ENCODE measurements around the gene GJB2. TPM values are rescaled to one million over a fixed set of nuclear protein-coding genes. Genes with fewer than 3 reads are reported as not detected.

Gene GJB2
- polyA plus RNA-seq, 2 donors, result 859 to 986 TPM

DNA sequence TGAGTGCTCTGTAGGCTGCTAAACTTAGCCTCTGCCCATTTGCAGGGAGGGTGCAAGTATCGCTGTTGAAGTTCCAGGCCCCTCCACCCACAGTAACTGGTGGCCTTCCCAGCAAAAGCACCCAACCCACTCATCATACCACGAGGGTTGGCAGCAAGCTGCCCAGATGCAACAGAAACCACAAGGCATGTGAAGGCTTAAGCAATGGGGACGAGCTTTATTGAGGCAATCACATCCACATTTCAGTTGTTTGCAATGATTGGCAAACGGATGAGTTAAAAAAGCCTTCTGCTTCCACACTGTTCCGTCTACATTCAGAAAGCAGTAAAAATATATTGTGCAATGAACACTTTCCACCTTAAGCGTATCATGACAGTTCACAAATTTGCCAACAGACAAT is 29.0 kb upstream of the GJB2 start:
- H3K4me3 ChIP-seq (ENCODE audit: low read depth in 1 of 2, low read length in 2 of 2), result no peak overlapping the region
- H3K27ac ChIP-seq (ENCODE audit: low read depth in 2 of 2, low read length in 1 of 2), result no peak overlapping the region
- 75 to 76% methylated on average over 6 of the region's 6 CpGs for WGBS, 2 donors
- H3K27me3 ChIP-seq (ENCODE audit: control insufficient read depth in 1 of 2, insufficient read depth in 2 of 2, low read length in 2 of 2), result no peaks in the 10 kb centered on the region
- H3K4me1 ChIP-seq (ENCODE audit: control insufficient read depth in 2 of 2, insufficient read depth in 2 of 2, low read length in 1 of 2), result no peaks in the 10 kb centered on the region
- H3K36me3 ChIP-seq (ENCODE audit: control insufficient read depth in 2 of 2, insufficient read depth in 2 of 2, low read length in 1 of 2), result peaks cover 0 to 3% of the 10 kb centered on the region in 2 donors
- H3K9me3 ChIP-seq (ENCODE audit: control insufficient read depth in 2 of 2, insufficient read depth in 1 of 2, low read depth in 1 of 2, low read length in 1 of 2), result peaks cover 0 to 4% of the 10 kb centered on the region in 2 donors

- Histone ChIP-seq H3K27me3 (ENCODE audit: control insufficient read depth in 1 of 2, insufficient read depth in 2 of 2, low read length in 2 of 2) (no peaks in the 10 kb centered on the region), H3K4me1 (ENCODE audit: control insufficient read depth in 2 of 2, insufficient read depth in 2 of 2, low read length in 1 of 2) (no peaks in the 10 kb centered on the region), H3K4me3 (ENCODE audit: low read depth in 1 of 2, low read length in 2 of 2) (no peak overlapping the region), H3K9me3 (ENCODE audit: control insufficient read depth in 2 of 2, insufficient read depth in 1 of 2, low read depth in 1 of 2, low read length in 1 of 2) (peaks cover 0 to 4% of the 10 kb centered on the region in 2 donors), H3K36me3 (ENCODE audit: control insufficient read depth in 2 of 2, insufficient read depth in 2 of 2, low read length in 1 of 2) (peaks cover 0 to 3% of the 10 kb centered on the region in 2 donors), H3K27ac (ENCODE audit: low read depth in 2 of 2, low read length in 1 of 2) (no peak overlapping the region)
Measured at GRCh38 chr13:20219577-20219976, 26.8 kb upstream of the GJB2 start.

DNA sequence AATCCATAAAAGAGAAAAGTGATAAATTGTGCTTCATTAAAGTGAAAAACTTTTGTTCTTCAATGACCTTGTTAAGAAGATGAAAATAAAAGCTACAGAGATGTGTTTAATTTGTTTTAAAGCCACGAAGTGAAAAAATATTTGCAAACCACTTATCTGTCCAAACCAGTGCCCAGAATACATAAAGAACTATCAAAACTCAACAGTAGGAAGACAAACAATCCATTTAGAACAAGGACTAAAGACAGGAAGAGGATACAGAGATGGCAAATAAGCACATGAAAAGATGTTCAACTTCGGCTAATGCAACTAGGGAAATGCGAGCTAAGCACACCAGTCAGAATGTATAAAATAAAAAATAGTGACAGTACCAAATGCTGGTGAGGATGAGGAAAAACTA is 24.4 kb upstream of the GJB2 start:
- H3K27me3 ChIP-seq (ENCODE audit: control insufficient read depth in 1 of 2, insufficient read depth in 2 of 2, low read length in 2 of 2), result no peaks in the 10 kb centered on the region
- H3K36me3 ChIP-seq (ENCODE audit: control insufficient read depth in 2 of 2, insufficient read depth in 2 of 2, low read length in 1 of 2), result no peaks in the 10 kb centered on the region
- H3K4me1 ChIP-seq (ENCODE audit: control insufficient read depth in 2 of 2, insufficient read depth in 2 of 2, low read length in 1 of 2), result no peaks in the 10 kb centered on the region
- H3K4me3 ChIP-seq (ENCODE audit: low read depth in 1 of 2, low read length in 2 of 2), result no peak overlapping the region
- 59 to 69% methylated on average over 3 of the region's 3 CpGs for WGBS, 2 donors
- H3K27ac ChIP-seq (ENCODE audit: low read depth in 2 of 2, low read length in 1 of 2), result no peak overlapping the region
- no peaks in the 10 kb centered on the region for H3K9me3 ChIP-seq (ENCODE audit: control insufficient read depth in 2 of 2, insufficient read depth in 1 of 2, low read depth in 1 of 2, low read length in 1 of 2)

DNA sequence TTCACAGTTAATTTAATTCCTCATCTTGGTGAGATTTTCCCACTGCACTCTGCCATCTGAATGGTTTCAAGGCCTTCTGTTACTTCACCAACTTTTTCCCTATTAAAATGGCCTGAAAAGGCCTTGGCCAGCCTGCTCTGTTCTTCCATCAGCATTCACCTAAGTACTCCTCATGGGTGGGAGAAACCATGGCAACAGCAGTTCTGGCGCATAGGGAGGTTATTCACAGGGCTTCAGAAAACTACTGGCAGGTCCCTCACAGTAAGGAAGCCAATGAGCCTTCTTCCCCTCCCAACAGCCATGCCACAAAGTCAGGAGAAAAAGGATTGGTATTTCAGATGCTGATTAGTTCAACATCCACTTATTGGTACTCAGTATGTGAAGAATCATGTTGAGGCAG is 17.2 kb upstream of the GJB2 start:
- Histone ChIP-seq H3K27me3 (ENCODE audit: control insufficient read depth in 1 of 2, insufficient read depth in 2 of 2, low read length in 2 of 2) (no peaks in the 10 kb centered on the region), H3K27ac (ENCODE audit: low read depth in 2 of 2, low read length in 1 of 2) (no peak overlapping the region), H3K4me1 (ENCODE audit: control insufficient read depth in 2 of 2, insufficient read depth in 2 of 2, low read length in 1 of 2) (no peaks in the 10 kb centered on the region), H3K4me3 (ENCODE audit: low read depth in 1 of 2, low read length in 2 of 2) (no peak overlapping the region), H3K9me3 (ENCODE audit: control insufficient read depth in 2 of 2, insufficient read depth in 1 of 2, low read depth in 1 of 2, low read length in 1 of 2) (no peaks in the 10 kb centered on the region), H3K36me3 (ENCODE audit: control insufficient read depth in 2 of 2, insufficient read depth in 2 of 2, low read length in 1 of 2) (no peaks in the 10 kb centered on the region)
- WGBS, 2 donors, result 87% methylated on average over 1 of the region's 1 CpG

DNA sequence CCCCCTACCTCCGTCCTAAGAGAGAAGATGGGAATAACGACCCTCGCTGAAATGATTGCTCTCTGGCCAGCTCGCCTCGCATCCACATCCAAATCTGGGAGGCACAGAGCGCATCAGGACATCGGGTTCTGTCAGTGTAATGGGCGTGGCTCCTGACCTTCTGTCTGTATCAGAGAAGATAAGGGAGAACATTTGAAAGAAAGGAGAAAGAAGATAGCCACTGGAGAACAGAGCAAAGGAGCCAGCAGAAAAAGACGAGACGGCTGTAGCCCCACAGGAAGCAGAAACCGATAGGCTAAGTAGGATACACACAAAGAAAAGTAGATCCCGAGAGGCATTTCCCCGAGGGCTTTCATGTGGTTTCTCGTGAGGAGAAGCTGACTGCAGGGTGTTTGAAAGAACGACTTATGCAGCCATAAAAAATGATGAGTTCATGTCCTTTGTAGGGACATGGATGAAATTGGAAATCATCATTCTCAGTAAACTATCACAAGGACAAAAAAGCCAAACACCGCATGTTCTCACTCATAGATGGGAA is 14.0 kb upstream of the GJB2 start:
- H3K27ac ChIP-seq (ENCODE audit: low read depth in 2 of 2, low read length in 1 of 2), result no peak overlapping the region
- H3K27me3 ChIP-seq (ENCODE audit: control insufficient read depth in 1 of 2, insufficient read depth in 2 of 2, low read length in 2 of 2), result no peaks in the 10 kb centered on the region
- 73 to 74% methylated on average over 16 of the region's 16 CpGs for WGBS, 2 donors
- no peaks in the 10 kb centered on the region for H3K36me3 ChIP-seq (ENCODE audit: control insufficient read depth in 2 of 2, insufficient read depth in 2 of 2, low read length in 1 of 2)
- no peaks in the 10 kb centered on the region for H3K4me1 ChIP-seq (ENCODE audit: control insufficient read depth in 2 of 2, insufficient read depth in 2 of 2, low read length in 1 of 2)
- H3K4me3 ChIP-seq (ENCODE audit: low read depth in 1 of 2, low read length in 2 of 2), result no peak overlapping the region
- H3K9me3 ChIP-seq (ENCODE audit: control insufficient read depth in 2 of 2, insufficient read depth in 1 of 2, low read depth in 1 of 2, low read length in 1 of 2), result no peaks in the 10 kb centered on the region

GRCh38 chr13:20206065-20206697 is 13.4 kb upstream of the GJB2 start:
- Histone ChIP-seq H3K27me3 (ENCODE audit: control insufficient read depth in 1 of 2, insufficient read depth in 2 of 2, low read length in 2 of 2) (no peaks in the 10 kb centered on the region), H3K36me3 (ENCODE audit: control insufficient read depth in 2 of 2, insufficient read depth in 2 of 2, low read length in 1 of 2) (no peaks in the 10 kb centered on the region), H3K27ac (ENCODE audit: low read depth in 2 of 2, low read length in 1 of 2) (no peak overlapping the region), H3K9me3 (ENCODE audit: control insufficient read depth in 2 of 2, insufficient read depth in 1 of 2, low read depth in 1 of 2, low read length in 1 of 2) (no peaks in the 10 kb centered on the region), H3K4me1 (ENCODE audit: control insufficient read depth in 2 of 2, insufficient read depth in 2 of 2, low read length in 1 of 2) (no peaks in the 10 kb centered on the region), H3K4me3 (ENCODE audit: low read depth in 1 of 2, low read length in 2 of 2) (no peak overlapping the region)
- 80 to 82% methylated on average over 11 of the region's 11 CpGs for WGBS, 2 donors

DNA sequence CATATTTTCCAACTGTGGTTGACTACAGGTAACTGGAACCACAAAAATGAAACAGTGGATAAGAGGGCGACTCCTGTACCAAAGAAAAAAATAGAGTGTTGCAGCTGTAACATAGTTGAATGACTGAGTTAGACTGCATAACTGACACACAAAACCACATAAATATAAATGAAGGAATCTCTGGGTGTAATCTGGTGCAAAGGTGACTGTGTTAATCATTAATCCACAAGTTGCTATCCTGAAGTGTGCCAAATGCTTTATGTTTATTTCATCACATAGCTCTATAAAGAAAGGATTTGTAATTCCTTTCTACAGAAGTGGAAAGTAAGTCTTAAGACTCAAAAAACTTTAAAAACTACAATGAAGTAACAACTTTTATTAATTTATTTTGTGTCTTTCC is 6.0 kb upstream of the GJB2 start:
- 71 to 80% methylated on average over 1 of the region's 1 CpG for WGBS, 2 donors
- no peaks in the 10 kb centered on the region for H3K9me3 ChIP-seq (ENCODE audit: control insufficient read depth in 2 of 2, insufficient read depth in 1 of 2, low read depth in 1 of 2, low read length in 1 of 2)
- H3K27ac ChIP-seq (ENCODE audit: low read depth in 2 of 2, low read length in 1 of 2), result no peak overlapping the region
- peaks cover 0 to 2% of the 10 kb centered on the region in 2 donors for H3K27me3 ChIP-seq (ENCODE audit: control insufficient read depth in 1 of 2, insufficient read depth in 2 of 2, low read length in 2 of 2)
- H3K4me1 ChIP-seq (ENCODE audit: control insufficient read depth in 2 of 2, insufficient read depth in 2 of 2, low read length in 1 of 2), result no peaks in the 10 kb centered on the region
- no peaks in the 10 kb centered on the region for H3K36me3 ChIP-seq (ENCODE audit: control insufficient read depth in 2 of 2, insufficient read depth in 2 of 2, low read length in 1 of 2)
- H3K4me3 ChIP-seq (ENCODE audit: low read depth in 1 of 2, low read length in 2 of 2), result no peak overlapping the region

DNA sequence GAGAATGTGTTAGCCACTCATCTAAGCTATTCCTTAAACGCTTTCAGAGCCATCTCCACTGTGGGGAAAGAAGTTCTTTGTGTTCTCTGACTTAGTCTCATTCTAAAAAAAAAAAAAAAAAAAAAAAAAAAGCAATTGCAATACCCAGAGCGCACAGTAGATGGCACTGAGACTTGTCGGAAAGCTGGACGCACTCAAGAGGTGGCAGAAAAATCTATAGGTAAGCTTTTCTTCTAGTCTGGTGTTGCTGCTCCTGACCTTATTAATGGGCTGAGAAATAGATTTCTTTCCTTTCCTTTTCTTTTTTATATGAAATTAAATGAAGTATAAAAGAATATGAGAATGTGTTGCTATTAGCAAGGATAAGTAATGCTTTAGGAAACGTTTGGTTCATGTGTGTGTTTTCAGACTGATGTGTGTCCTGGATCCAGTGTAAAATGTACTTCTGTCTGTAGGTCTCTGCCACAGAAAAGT is 4.7 kb upstream of the GJB2 start:
- Histone ChIP-seq H3K27ac (ENCODE audit: low read depth in 2 of 2, low read length in 1 of 2) (no peak overlapping the region), H3K4me1 (ENCODE audit: control insufficient read depth in 2 of 2, insufficient read depth in 2 of 2, low read length in 1 of 2) (no peaks in the 10 kb centered on the region), H3K27me3 (ENCODE audit: control insufficient read depth in 1 of 2, insufficient read depth in 2 of 2, low read length in 2 of 2) (peaks cover 0 to 2% of the 10 kb centered on the region in 2 donors), H3K4me3 (ENCODE audit: low read depth in 1 of 2, low read length in 2 of 2) (no peak overlapping the region), H3K36me3 (ENCODE audit: control insufficient read depth in 2 of 2, insufficient read depth in 2 of 2, low read length in 1 of 2) (no peaks in the 10 kb centered on the region), H3K9me3 (ENCODE audit: control insufficient read depth in 2 of 2, insufficient read depth in 1 of 2, low read depth in 1 of 2, low read length in 1 of 2) (no peaks in the 10 kb centered on the region)
- WGBS, 2 donors, result 5 to 8% methylated on average over 5 of the region's 5 CpGs

DNA sequence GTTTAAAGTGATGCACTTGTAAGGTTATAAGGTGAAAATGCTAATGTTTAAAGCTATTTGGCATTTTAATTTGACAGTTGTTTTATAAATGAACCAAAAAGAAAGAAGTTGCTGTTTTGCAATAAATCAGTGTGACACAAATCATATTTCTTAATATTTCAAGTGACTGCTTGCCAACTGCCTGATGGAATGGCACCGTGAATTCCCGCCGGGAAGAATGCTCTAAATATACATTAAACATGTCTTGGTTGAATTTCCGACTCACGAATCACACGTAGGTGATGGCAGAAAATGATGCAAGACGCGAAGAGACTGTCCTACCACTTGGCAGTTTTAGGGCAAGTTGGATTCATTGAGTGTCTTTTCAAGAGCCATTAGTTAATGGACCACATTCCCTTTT is 3.1 kb upstream of the GJB2 start:
- Histone ChIP-seq H3K27me3 (ENCODE audit: control insufficient read depth in 1 of 2, insufficient read depth in 2 of 2, low read length in 2 of 2) (peaks cover 0 to 2% of the 10 kb centered on the region in 2 donors), H3K27ac (ENCODE audit: low read depth in 2 of 2, low read length in 1 of 2) (no peak overlapping the region), H3K4me3 (ENCODE audit: low read depth in 1 of 2, low read length in 2 of 2) (no peak overlapping the region), H3K36me3 (ENCODE audit: control insufficient read depth in 2 of 2, insufficient read depth in 2 of 2, low read length in 1 of 2) (no peaks in the 10 kb centered on the region), H3K9me3 (ENCODE audit: control insufficient read depth in 2 of 2, insufficient read depth in 1 of 2, low read depth in 1 of 2, low read length in 1 of 2) (no peaks in the 10 kb centered on the region), H3K4me1 (ENCODE audit: control insufficient read depth in 2 of 2, insufficient read depth in 2 of 2, low read length in 1 of 2) (peaks cover 0 to 2% of the 10 kb centered on the region in 2 donors)
- 47 to 57% methylated on average over 8 of the region's 8 CpGs for WGBS, 2 donors

Measured in esophagus (tissue), 2 donors.